Skeletal muscle tissue (tissue), 4 donors: ENCODE data around the gene IFNA14. TPM values are rescaled to one million over a fixed set of nuclear protein-coding genes. Genes with fewer than 3 reads are reported as not detected.
"Not testable (repeated sequence)": the region's sequence is repeated elsewhere in the genome, so short reads cannot be mapped to it uniquely, and the experiment has no call there.

Experiments used
- H3K27ac ChIP-seq: one replicate; pipeline ENCODE4 v1.7.0; 2013; ENCODE audit warnings: mild to moderate bottlenecking, low read depth, low read length, inconsistent platforms
- H3K27me3 ChIP-seq, 3 donors: one replicate each; pipeline ENCODE4 v1.7.0; 2013; ENCODE audit warnings: low read length in 3 of 3; ENCODE audit not compliant: control insufficient read depth in 3 of 3, insufficient read depth in 3 of 3
- H3K36me3 ChIP-seq, 3 donors: one replicate each; pipeline ENCODE4 v1.7.0; 2013; ENCODE audit warnings: low read length in 3 of 3; ENCODE audit not compliant: control insufficient read depth in 3 of 3, insufficient read depth in 3 of 3
- H3K4me1 ChIP-seq, 3 donors: one replicate each; pipeline ENCODE4 v1.7.0; 2013; ENCODE audit warnings: low read length in 3 of 3, mild to moderate bottlenecking in 3 of 3; ENCODE audit not compliant: control insufficient read depth in 3 of 3, insufficient read depth in 3 of 3
- H3K4me3 ChIP-seq, 3 donors: one replicate each; pipeline ENCODE4 v1.7.0; 2013; ENCODE audit warnings: low read length in 3 of 3
- H3K9ac ChIP-seq, 3 donors: one replicate each; pipeline ENCODE4 v1.7.0; 2013; ENCODE audit warnings: low read length in 3 of 3, mild to moderate bottlenecking in 3 of 3, moderate library complexity in 2 of 3, low read depth in 1 of 3
- H3K9me3 ChIP-seq, 3 donors: one replicate each; pipeline ENCODE4 v1.7.0; 2013; ENCODE audit warnings: low read length in 3 of 3; ENCODE audit not compliant: control insufficient read depth in 3 of 3
- total RNA-seq: library from RNA; depleted of rRNA; stranded (reverse); fragments of >200 nt; gene quantifications from one replicate; pipeline ENCODE4 v1.2.3, GENCODE V29; 2014
- donor health status: Osteomylitis.

IFNA14 gene
- total RNA-seq, 1 donor from 2014 or later: not detected

GRCh38 chr9:21194867-21195776 is 44.7 kb downstream of the IFNA14 start:
- H3K4me3 ChIP-seq, H3K27me3 ChIP-seq, H3K9me3 ChIP-seq, H3K27ac ChIP-seq, H3K9ac ChIP-seq, H3K4me1 ChIP-seq, H3K36me3 ChIP-seq: not testable (repeated sequence)

Other genes with a start within 250 kb of the IFNA14 start
- gene HACD4, start 208.4 kb downstream of the IFNA14 start, total RNA-seq: 2.1 TPM
- not detected for gene IFNB1, start 162.1 kb downstream of the IFNA14 start, total RNA-seq
- gene IFNW1, start 98.2 kb downstream of the IFNA14 start, total RNA-seq: not detected
- gene IFNA21, start 73.3 kb downstream of the IFNA14 start, total RNA-seq: not detected
- not detected for gene IFNA4, start 52.4 kb downstream of the IFNA14 start, total RNA-seq
- not detected for gene IFNA7, start 37.8 kb downstream of the IFNA14 start, total RNA-seq
- not detected for gene IFNA10, start 32.9 kb downstream of the IFNA14 start, total RNA-seq
- not detected for gene IFNA16, start 22.7 kb downstream of the IFNA14 start, total RNA-seq
- gene IFNA17, start 11.8 kb downstream of the IFNA14 start, total RNA-seq: not detected
- gene IFNA5, start 65.3 kb upstream of the IFNA14 start, total RNA-seq: not detected
- gene KLHL9, start 95.4 kb upstream of the IFNA14 start, total RNA-seq: 24.5 TPM
- gene IFNA6, start 110.9 kb upstream of the IFNA14 start, total RNA-seq: not detected
- 0.52 TPM for gene IFNA13, start 128.1 kb upstream of the IFNA14 start, total RNA-seq
- gene IFNA2, start 145.4 kb upstream of the IFNA14 start, total RNA-seq: not detected
- gene IFNA8, start 169.1 kb upstream of the IFNA14 start, total RNA-seq: not detected
- gene IFNA1, start 200.4 kb upstream of the IFNA14 start, total RNA-seq: not detected
- gene IFNE, start 242.3 kb upstream of the IFNA14 start, total RNA-seq: not detected